SK-N-SH treated with all-trans-retinoic acid at 6 μM for 48 hours (cell line): Measurements from ENCODE around the gene PGAM5.

ENCODE experiments used
- ARNTL ChIP-seq: fragments of 450-650 bp; formaldehyde crosslinking; IDR thresholded peaks from 2 replicates; pipeline ENCODE4 v1.5.0; 2020; ENCODE audit warnings: low read depth, mild to moderate bottlenecking, moderate library complexity, borderline replicate concordance
- CSDC2 ChIP-seq: fragments of 250-450 bp; sonication (Bioruptor Pico); IDR thresholded peaks from 2 replicates; pipeline ENCODE4 v1.5.0; 2020; ENCODE audit warnings: mild to moderate bottlenecking, moderate library complexity
- OSR1 ChIP-seq: fragments of 250-450 bp; sonication (Bioruptor Pico); IDR thresholded peaks from 2 replicates; pipeline ENCODE4 v1.8.0; 2022; ENCODE audit warnings: moderate library complexity, mild to moderate bottlenecking, inconsistent platforms
- RARB ChIP-seq: fragments of 250-450 bp; sonication (Bioruptor Pico); IDR thresholded peaks from 2 replicates; pipeline ENCODE4 v1.8.0; 2021; ENCODE audit warnings: mild to moderate bottlenecking, moderate library complexity
- SNAI2 ChIP-seq: fragments of 250-450 bp; sonication (Bioruptor Pico); IDR thresholded peaks from 2 replicates; pipeline ENCODE4 v1.5.0; 2020; ENCODE audit warnings: mild to moderate bottlenecking, moderate library complexity
- ZFP3 ChIP-seq: fragments of 250-450 bp; sonication (Bioruptor Pico); IDR thresholded peaks from 2 replicates; pipeline ENCODE4 v1.5.0; 2020; ENCODE audit warnings: mild to moderate bottlenecking, moderate library complexity
- ZFP30 ChIP-seq: fragments of 450-650 bp; formaldehyde crosslinking; IDR thresholded peaks from 2 replicates; pipeline ENCODE4 v1.5.0; 2022; ENCODE audit warnings: mild to moderate bottlenecking, moderate library complexity
- ZNF565 ChIP-seq: fragments of 450-650 bp; formaldehyde crosslinking; conservative IDR thresholded peaks from 2 replicates; pipeline ENCODE4 v1.5.0; 2020; ENCODE audit warnings: low read depth, mild to moderate bottlenecking, moderate library complexity
- ZNF8 ChIP-seq: fragments of 450-650 bp; formaldehyde crosslinking; IDR thresholded peaks from 2 replicates; pipeline ENCODE4 v1.5.0; 2020; ENCODE audit warnings: mild to moderate bottlenecking, moderate library complexity
- TF ChIP-seq, protein P1 (sequence below): fragments of 250-450 bp; sonication (Bioruptor Pico); IDR thresholded peaks from 2 replicates; pipeline ENCODE4 v1.5.1; 2021; ENCODE audit warnings: mild to moderate bottlenecking, moderate library complexity

DNA sequence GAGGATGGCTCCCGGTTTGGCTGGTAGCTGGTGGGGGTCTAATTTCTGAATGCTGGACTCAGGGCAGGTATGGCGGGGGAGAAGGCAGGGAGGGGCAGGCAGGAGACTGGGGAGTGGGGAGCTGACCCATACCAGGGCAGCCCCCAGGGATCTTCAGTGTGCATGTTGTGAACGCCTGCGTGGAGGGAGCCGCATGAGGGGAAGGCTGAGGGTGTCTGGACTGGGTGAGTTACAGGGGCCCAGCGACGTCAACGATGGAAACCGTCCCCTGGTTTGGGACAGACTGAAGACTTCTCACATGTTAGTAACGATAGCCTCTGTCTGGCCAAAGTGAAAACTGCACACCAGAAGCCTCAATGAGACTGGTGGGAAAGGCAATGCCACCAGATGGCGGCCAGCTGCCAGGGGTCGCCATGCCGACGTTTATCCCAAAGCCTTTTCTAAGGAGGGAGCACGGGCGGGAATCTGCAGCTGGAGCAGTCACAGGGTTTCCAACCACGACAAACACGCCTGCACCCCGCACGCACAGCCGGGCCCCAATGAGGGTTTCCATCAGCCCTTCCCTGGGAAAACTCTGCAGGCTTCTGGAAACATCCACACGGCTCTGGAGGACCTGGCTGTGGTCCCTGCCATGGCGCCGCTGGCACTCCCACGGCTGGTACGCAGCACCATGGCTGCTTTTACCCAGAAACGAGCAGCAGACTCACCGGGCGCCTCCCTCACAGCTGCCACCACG is 14.0 kb downstream of the PGAM5 start:
- TF ChIP-seq RARB (CRISPR knock-in tag) (no peak), ZFP3 (CRISPR knock-in tag) (no peak), ZNF565 (CRISPR knock-in tag) (no peak), ARNTL (CRISPR knock-in tag) (no peak), CSDC2 (CRISPR knock-in tag) (no peak), SNAI2 (CRISPR knock-in tag) (no peak), OSR1 (CRISPR knock-in tag) (no peak), ZNF8 (CRISPR knock-in tag) (no peak), ZFP30 (CRISPR knock-in tag) (no peak)
- TF ChIP-seq, protein P1, sequence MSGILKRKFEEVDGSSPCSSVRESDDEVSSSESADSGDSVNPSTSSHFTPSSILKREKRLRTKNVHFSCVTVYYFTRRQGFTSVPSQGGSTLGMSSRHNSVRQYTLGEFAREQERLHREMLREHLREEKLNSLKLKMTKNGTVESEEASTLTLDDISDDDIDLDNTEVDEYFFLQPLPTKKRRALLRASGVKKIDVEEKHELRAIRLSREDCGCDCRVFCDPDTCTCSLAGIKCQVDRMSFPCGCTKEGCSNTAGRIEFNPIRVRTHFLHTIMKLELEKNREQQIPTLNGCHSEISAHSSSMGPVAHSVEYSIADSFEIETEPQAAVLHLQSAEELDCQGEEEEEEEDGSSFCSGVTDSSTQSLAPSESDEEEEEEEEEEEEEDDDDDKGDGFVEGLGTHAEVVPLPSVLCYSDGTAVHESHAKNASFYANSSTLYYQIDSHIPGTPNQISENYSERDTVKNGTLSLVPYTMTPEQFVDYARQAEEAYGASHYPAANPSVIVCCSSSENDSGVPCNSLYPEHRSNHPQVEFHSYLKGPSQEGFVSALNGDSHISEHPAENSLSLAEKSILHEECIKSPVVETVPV (CRISPR knock-in tag) = no peak
